GM23248 (cell line): ENCODE results near the gene RRAGA.

ENCODE experiments used
- EZH2 ChIP-seq: fragments of 200-600 bp; sonication (generic); IDR thresholded peaks from 2 replicates; pipeline ENCODE4 v1.6.1; 2018; ENCODE audit warnings: antibody characterized with exemption, mild to moderate bottlenecking; ENCODE audit not compliant: insufficient read depth, poor library complexity, severe bottlenecking
- EZH2phosphoT487 ChIP-seq: fragments of 200-600 bp; sonication (generic); IDR thresholded peaks from 2 replicates; pipeline ENCODE4 v1.6.1; 2018; ENCODE audit warnings: antibody characterized with exemption, moderate library complexity, mild to moderate bottlenecking, low read depth; ENCODE audit not compliant: insufficient read depth

DNA sequence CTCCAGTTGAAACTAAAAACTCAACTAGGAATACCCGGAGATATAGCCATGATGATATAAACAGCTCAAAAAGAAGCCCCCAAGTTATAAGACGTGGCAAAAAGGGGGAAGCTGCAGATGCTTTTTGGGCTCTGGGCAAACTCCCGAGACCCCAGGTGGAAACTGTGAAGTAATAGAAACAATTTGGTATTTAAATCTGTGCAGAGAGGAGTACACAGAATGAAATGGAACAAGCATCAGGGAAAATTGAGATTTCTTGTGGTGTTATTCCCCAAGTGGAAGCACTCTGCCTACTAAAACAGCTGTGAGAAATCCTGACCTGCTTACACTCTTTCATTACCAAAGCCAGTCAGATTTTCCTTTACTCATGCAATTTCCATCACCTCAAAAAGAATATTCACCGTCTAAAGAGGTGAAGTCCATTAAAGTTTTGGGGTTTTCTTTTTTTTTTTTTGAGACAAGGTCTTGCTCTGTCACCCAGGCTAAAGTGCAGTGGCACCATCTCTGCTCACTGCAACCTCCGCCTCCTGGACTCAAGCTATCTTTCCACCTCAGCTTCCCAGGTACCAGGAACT is 39.7 kb upstream of the RRAGA start:
- TF ChIP-seq EZH2phosphoT487, result no peak
- no peak for TF ChIP-seq EZH2
